Activated CD4-positive, CD25-positive, alpha-beta regulatory T cell treated with anti-CD3 and anti-CD28 coated beads, Interleukin-2, amount 50 U/mL, for 72 hours (primary cell): Measurements from ENCODE around the gene BMS1.
"Not testable (repeated sequence)": the region's sequence is repeated elsewhere in the genome, so short reads cannot be mapped to it uniquely, and the experiment has no call there.

ENCODE experiments used
- DNase-seq: peaks from one replicate; pipeline ENCODE4 v3.0.0; 2021

BMS1 gene

GRCh38 chr10:42868530-42868929 lies 85.9 kb downstream of the BMS1 start:
- no peak for DNase-seq

- DNase-seq: no peak
These were observed 87.4 kb downstream of the BMS1 start for GRCh38 chr10:42869977-42870350.

- not testable (repeated sequence) for DNase-seq
These were observed 88.6 kb downstream of the BMS1 start for GRCh38 chr10:42871138-42871641.

DNA sequence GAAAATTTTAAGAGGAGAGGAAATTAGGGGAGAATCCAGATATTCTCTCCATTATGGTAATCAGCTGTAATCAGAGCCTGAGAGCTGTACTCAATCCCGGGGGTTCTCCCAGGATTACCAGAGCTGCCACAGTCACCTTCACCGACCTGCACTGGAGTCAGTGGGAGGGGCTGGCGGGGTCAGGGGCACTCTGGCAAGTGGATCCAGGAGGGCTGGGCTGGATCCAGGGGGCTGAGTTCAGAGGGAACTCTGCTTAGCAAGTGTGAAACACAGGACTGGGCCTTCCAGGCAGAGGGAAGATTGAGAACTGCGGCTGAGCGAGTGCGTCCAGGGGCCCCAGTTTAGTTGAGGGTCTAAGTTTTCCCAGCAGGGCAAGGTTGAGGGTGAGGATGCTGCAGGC lies 89.2 kb downstream of the BMS1 start:
- no peak for DNase-seq

DNA sequence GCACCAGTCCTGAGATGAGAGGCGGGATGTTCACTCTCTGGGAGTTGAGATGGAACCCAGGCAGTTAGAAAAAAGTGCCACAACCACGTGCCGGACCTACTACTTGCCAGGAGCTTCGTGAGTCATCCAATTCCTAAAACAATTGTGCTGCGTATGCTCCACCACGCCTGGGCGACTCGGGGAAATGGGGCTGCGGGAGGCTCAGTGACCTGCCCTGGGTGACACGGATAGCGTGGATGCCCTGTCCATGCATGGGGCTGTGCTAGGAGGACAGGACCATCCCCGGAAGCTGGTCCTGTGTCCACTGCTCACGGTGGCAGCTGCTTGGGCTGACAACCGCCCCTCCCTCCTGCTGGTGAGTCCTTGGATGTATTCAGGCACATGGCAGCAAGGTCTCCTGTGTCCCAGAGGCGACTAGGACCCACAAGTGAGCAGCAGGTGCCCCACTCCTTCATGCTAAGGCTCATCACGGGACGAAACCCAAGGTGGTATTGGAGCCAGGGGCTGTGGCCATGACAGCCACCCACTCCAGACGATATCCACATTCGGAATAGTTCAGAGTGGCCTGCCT lies 90.4 kb downstream of the BMS1 start:
- no peak for DNase-seq

DNA sequence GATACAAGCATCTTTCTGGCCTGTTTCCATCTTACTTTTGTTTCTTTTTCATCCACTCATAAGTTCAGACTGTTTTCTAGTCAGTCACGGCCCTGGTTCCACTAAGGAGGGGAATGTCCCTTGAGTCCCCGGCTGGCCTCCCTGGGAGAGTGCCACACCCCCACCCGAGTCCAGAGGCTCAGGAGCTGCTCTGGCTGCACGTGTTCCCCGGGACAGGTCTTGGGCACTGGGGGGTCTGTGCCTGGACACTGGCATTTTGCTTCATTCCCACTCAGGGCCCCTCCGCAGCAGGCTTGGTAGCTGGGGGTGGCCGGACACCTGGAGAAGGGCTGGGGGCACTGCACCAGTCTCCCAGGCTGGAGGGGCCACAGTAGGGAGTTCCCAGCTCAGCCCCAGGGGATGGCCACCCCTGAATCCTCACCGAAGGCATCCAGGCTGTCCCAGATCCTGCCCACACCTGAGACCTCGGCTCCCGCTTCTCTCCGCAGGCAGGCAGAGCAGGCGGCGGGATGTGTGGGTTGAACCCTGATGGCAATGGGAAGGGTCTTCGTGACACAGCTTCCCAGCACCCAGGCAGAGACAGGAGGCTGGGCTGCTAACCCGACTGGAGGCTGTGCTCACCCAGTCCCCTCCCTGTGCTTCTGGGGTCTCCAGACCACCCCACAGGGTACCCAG lies 92.3 kb downstream of the BMS1 start:
- DNase-seq: no peak

GRCh38 chr10:42875388-42875755 lies 92.8 kb downstream of the BMS1 start:
- DNase-seq: no peak

- no peak for DNase-seq
These were observed 93.3 kb downstream of the BMS1 start for GRCh38 chr10:42875798-42876341.

- DNase-seq: no peak
These were observed 93.9 kb downstream of the BMS1 start for GRCh38 chr10:42876476-42876875.

DNA sequence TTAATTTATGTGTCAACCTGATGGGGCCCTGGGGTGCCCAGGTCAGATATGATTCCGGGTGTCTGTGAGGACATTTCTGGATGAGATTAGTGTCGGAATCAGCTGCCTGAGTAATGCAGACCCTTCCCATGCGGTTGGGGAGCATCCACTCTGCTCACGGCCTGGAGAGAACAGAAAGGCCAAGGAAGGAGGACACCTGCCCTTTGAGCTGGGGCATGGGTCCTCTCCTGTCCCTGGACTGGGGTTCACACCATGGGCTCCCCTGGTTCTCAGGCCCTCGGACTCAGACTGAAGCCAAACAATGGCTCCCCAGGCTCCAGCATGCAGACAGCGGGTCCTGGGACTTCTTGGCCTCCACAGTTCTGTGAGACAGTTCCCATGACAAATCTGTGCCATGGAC lies 94.3 kb downstream of the BMS1 start:
- no peak for DNase-seq

GRCh38 chr10:42877496-42878030 lies 95.0 kb downstream of the BMS1 start:
- DNase-seq: no peak

DNA sequence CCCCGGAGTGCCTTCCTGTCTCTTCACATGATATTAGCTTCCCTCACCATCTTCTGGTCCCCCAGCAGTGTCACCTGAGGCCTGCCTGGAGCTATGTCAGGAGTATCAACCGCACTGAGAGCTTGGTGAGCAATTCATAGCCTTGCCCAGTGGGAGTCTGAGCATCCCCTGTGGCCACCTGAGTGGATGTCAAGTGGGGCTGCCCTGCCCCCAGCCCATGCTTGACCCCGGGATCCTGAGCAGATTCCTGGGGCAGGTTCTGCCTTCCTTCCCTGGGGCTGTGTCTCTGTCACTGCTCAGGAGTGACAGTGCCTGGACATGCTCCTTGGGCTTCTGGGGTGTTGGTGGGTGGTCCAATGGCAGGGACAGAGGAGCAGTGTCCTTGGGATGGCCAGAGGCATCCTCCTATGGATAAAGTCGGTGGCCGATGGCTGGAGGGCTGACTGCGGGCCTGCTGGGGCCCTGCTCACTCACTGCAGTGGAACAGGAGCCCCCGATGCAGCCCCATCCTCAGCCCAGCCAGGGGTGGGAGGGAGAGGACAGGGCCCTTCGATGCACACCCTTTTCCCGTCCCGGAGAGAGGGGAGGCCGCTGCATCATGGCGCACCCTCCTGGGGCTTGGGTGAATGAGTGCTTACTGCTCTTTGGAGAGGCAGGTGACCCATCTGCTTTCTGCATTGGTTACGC lies 95.7 kb downstream of the BMS1 start:
- DNase-seq: no peak

- DNase-seq: no peak
These were observed 96.2 kb downstream of the BMS1 start for GRCh38 chr10:42878821-42879195.

- DNase-seq: no peak
These were observed 97.0 kb downstream of the BMS1 start for GRCh38 chr10:42879380-42880254.

GRCh38 chr10:42880255-42880620 lies 97.6 kb downstream of the BMS1 start:
- DNase-seq: no peak

- DNase-seq: no peak
These were observed 100.0 kb downstream of the BMS1 start for GRCh38 chr10:42882597-42882996.
